Thymus (tissue), 11 donors: ENCODE measurements around the gene OPCML. TPM values are rescaled to one million over a fixed set of nuclear protein-coding genes. Genes with fewer than 3 reads are reported as not detected.

Experiments used
- DNase-seq, 9 donors: peaks; one replicate each; pipeline ENCODE4 v3.0.0-alpha.2; 2013; ENCODE audit warnings: low spot score in 9 of 9, low read depth in 6 of 9, missing footprints in 1 of 9
- H3K27ac ChIP-seq, 2 donors: one replicate each; pipeline ENCODE4 v1.5.1; 2013; ENCODE audit warnings: control low read depth in 1 of 2, low read depth in 1 of 2, low read length in 1 of 2, mild to moderate bottlenecking in 1 of 2, moderate library complexity in 1 of 2
- H3K27me3 ChIP-seq, 2 donors: one replicate each; pipeline ENCODE4 v1.5.1; 2013; ENCODE audit warnings: low read length in 1 of 2; ENCODE audit not compliant: control insufficient read depth in 2 of 2, insufficient read depth in 1 of 2
- H3K36me3 ChIP-seq, 2 donors: one replicate each; pipeline ENCODE4 v1.5.1; 2013; ENCODE audit warnings: low read length in 1 of 2, mild to moderate bottlenecking in 1 of 2, moderate library complexity in 1 of 2; ENCODE audit not compliant: control insufficient read depth in 2 of 2, insufficient read depth in 2 of 2
- H3K4me1 ChIP-seq, 2 donors: one replicate each; pipeline ENCODE4 v1.5.1; 2013; ENCODE audit warnings: low read length in 2 of 2; ENCODE audit not compliant: control insufficient read depth in 2 of 2, insufficient read depth in 2 of 2
- H3K4me3 ChIP-seq, 2 donors: one replicate each; pipeline ENCODE4 v1.5.1; 2013; ENCODE audit warnings: low read length in 2 of 2, control low read depth in 1 of 2, mild to moderate bottlenecking in 1 of 2
- H3K9me3 ChIP-seq, 2 donors: one replicate each; pipeline ENCODE4 v1.5.1; 2013; ENCODE audit warnings: low read length in 1 of 2, mild to moderate bottlenecking in 1 of 2; ENCODE audit not compliant: control insufficient read depth in 2 of 2, insufficient read depth in 1 of 2
- WGBS: extraction: QIAGEN DNeasy Blood & Tissue Kit; methylation state at CpG from one replicate; pipeline ENCODE4 v1.1.7; 2013; 5-methylcytosine and 5-hydroxymethylcytosine counted together
- polyA plus RNA-seq: library from polyadenylated mRNA; stranded (reverse); fragments of 200-250 nt; gene quantifications from one replicate; pipeline ENCODE4 v1.2.3, GENCODE V29; 2013
- total RNA-seq: library from RNA; stranded (reverse); fragments of 120-200 nt; gene quantifications from one replicate; pipeline ENCODE4 v1.2.4, GENCODE V29; 2013
- donor health status: healthy.

The OPCML gene
- total and polyA plus RNA-seq, 2 donors, result 0.07 to 0.09 TPM

GRCh38 chr11:132804258-132804657, 728.0 kb downstream of the OPCML start:
- Histone ChIP-seq H3K4me1 (no peaks in the 10 kb centered on the region), H3K9me3 (no peaks in the 10 kb centered on the region), H3K27me3 (no peaks in the 10 kb centered on the region), H3K27ac (no peak overlapping the region), H3K4me3 (no peak overlapping the region), H3K36me3 (no peaks in the 10 kb centered on the region)
- WGBS, result 96% methylated on average over 4 of the region's 4 CpGs
- DNase-seq, result no peak

GRCh38 chr11:132803436-132803835, 728.9 kb downstream of the OPCML start:
- no peaks in the 10 kb centered on the region for H3K9me3 ChIP-seq
- H3K27ac ChIP-seq, result no peak overlapping the region
- no peaks in the 10 kb centered on the region for H3K27me3 ChIP-seq
- H3K4me3 ChIP-seq, result no peak overlapping the region
- 93% methylated on average over 2 of the region's 2 CpGs for WGBS
- H3K36me3 ChIP-seq, result no peaks in the 10 kb centered on the region
- H3K4me1 ChIP-seq, result no peaks in the 10 kb centered on the region
- no peak for DNase-seq

GRCh38 chr11:132802947-132803346, 729.4 kb downstream of the OPCML start:
- Histone ChIP-seq H3K4me1 (no peaks in the 10 kb centered on the region), H3K36me3 (no peaks in the 10 kb centered on the region), H3K4me3 (no peak overlapping the region), H3K27ac (no peak overlapping the region), H3K27me3 (no peaks in the 10 kb centered on the region), H3K9me3 (no peaks in the 10 kb centered on the region)
- no peak for DNase-seq
- 85% methylated on average over 4 of the region's 4 CpGs for WGBS

- Histone ChIP-seq H3K27me3 (peaks cover 0 to 8% of the 10 kb centered on the region in 2 donors), H3K4me1 (no peaks in the 10 kb centered on the region), H3K4me3 (no peak overlapping the region), H3K36me3 (no peaks in the 10 kb centered on the region), H3K27ac (no peak overlapping the region), H3K9me3 (no peaks in the 10 kb centered on the region)
- no peak for DNase-seq
- 90% methylated on average over 9 of the region's 9 CpGs for WGBS
These were observed 738.5 kb downstream of the OPCML start for GRCh38 chr11:132793831-132794230.

- WGBS, result 52% methylated on average over 29 of the region's 29 CpGs
- no peak for DNase-seq
These were observed 739.8 kb downstream of the OPCML start for GRCh38 chr11:132792341-132793140.

GRCh38 chr11:132790971-132791370, 741.3 kb downstream of the OPCML start:
- Histone ChIP-seq H3K27me3 (peaks cover 0 to 8% of the 10 kb centered on the region in 2 donors), H3K4me1 (no peaks in the 10 kb centered on the region), H3K36me3 (no peaks in the 10 kb centered on the region), H3K4me3 (no peak overlapping the region), H3K9me3 (no peaks in the 10 kb centered on the region), H3K27ac (no peak overlapping the region)
- 94% methylated on average over 7 of the region's 7 CpGs for WGBS
- DNase-seq, result no peak

More at GRCh38 chr11:132792341-132793140, 739.8 kb downstream of the OPCML start:
- H3K4me1 ChIP-seq, result no peaks in the 10 kb centered on the region
- no peaks in the 10 kb centered on the region for H3K36me3 ChIP-seq
- H3K4me3 ChIP-seq, result no peak overlapping the region
- peaks cover 0 to 8% of the 10 kb centered on the region in 2 donors for H3K27me3 ChIP-seq
- no peaks in the 10 kb centered on the region for H3K9me3 ChIP-seq
- H3K27ac ChIP-seq, result no peak overlapping the region

- no peaks in the 10 kb centered on the region for H3K4me1 ChIP-seq
- DNase-seq, result no peak
- H3K9me3 ChIP-seq, result no peaks in the 10 kb centered on the region
- H3K36me3 ChIP-seq, result no peaks in the 10 kb centered on the region
- H3K27me3 ChIP-seq, result peaks cover 0 to 8% of the 10 kb centered on the region in 2 donors
- whole genome bisulfite sequencing, result 90% methylated on average over 5 of the region's 5 CpGs
- no peak overlapping the region for H3K27ac ChIP-seq
- H3K4me3 ChIP-seq, result no peak overlapping the region
These were observed 741.8 kb downstream of the OPCML start for GRCh38 chr11:132790466-132790865.

GRCh38 chr11:132788816-132789325, 743.4 kb downstream of the OPCML start:
- 91% methylated on average over 6 of the region's 6 CpGs for WGBS
- DNase-seq, result no peak
- Histone ChIP-seq H3K4me3 (no peak overlapping the region), H3K27ac (no peak overlapping the region), H3K4me1 (no peaks in the 10 kb centered on the region), H3K36me3 (no peaks in the 10 kb centered on the region), H3K27me3 (peaks cover 0 to 8% of the 10 kb centered on the region in 2 donors), H3K9me3 (no peaks in the 10 kb centered on the region)

- Histone ChIP-seq H3K36me3 (no peaks in the 10 kb centered on the region), H3K4me3 (no peak overlapping the region), H3K9me3 (no peaks in the 10 kb centered on the region), H3K27ac (no peak overlapping the region), H3K4me1 (no peaks in the 10 kb centered on the region), H3K27me3 (no peaks in the 10 kb centered on the region)
- no peak for DNase-seq
- WGBS, result 56% methylated on average over 4 of the region's 4 CpGs
These were observed 746.4 kb downstream of the OPCML start for GRCh38 chr11:132785878-132786277.
